HEK293T (cell line): ENCODE data around the gene CCDC14.

Experiments used
- CTBP1 ChIP-seq: fragments of 450-650 bp; IDR thresholded peaks from 2 replicates; pipeline ENCODE4 v1.6.1; 2016; ENCODE audit warnings: borderline replicate concordance
- ELF4 ChIP-seq: fragments of 450-650 bp; IDR thresholded peaks from 2 replicates; pipeline ENCODE4 v1.6.1; 2017; ENCODE audit warnings: antibody characterized with exemption
- FOXM1 ChIP-seq: fragments of 450-650 bp; IDR thresholded peaks from 2 replicates; pipeline ENCODE4 v1.6.1; 2017; ENCODE audit warnings: mild to moderate bottlenecking, borderline replicate concordance
- L3MBTL2 ChIP-seq: fragments of 450-650 bp; conservative IDR thresholded peaks from 2 replicates; pipeline ENCODE4 v1.6.1; 2016; ENCODE audit warnings: mild to moderate bottlenecking
- NFRKB ChIP-seq: fragments of 450-650 bp; IDR thresholded peaks from 2 replicates; pipeline ENCODE4 v1.6.1; 2016; ENCODE audit warnings: mild to moderate bottlenecking, moderate library complexity
- SP1 ChIP-seq: fragments of 450-650 bp; IDR thresholded peaks from 2 replicates; pipeline ENCODE4 v1.6.1; 2017
- SUZ12 ChIP-seq: fragments of 450-650 bp; IDR thresholded peaks from 2 replicates; pipeline ENCODE4 v1.6.1; 2016; ENCODE audit warnings: mild to moderate bottlenecking
- TF ChIP-seq, protein P1 (sequence below): fragments of 450-650 bp; IDR thresholded peaks from 2 replicates; pipeline ENCODE4 v1.6.1; 2016

- no peak for TF ChIP-seq SP1
- TF ChIP-seq, protein P1, sequence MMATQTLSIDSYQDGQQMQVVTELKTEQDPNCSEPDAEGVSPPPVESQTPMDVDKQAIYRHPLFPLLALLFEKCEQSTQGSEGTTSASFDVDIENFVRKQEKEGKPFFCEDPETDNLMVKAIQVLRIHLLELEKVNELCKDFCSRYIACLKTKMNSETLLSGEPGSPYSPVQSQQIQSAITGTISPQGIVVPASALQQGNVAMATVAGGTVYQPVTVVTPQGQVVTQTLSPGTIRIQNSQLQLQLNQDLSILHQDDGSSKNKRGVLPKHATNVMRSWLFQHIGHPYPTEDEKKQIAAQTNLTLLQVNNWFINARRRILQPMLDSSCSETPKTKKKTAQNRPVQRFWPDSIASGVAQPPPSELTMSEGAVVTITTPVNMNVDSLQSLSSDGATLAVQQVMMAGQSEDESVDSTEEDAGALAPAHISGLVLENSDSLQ, result no peak
- TF ChIP-seq ELF4, result no peak
- TF ChIP-seq SUZ12, result no peak
- TF ChIP-seq FOXM1, result no peak
- TF ChIP-seq CTBP1, result no peak
- no peak for TF ChIP-seq NFRKB
- no peak for TF ChIP-seq L3MBTL2
These were observed 19.5 kb downstream of the CCDC14 start for GRCh38 chr3:123941542-123941941.
